Measurements from ENCODE around the gene MBTPS1.

The MBTPS1 gene

GRCh38 chr16:84116720-84117493 lies at the start of gene MBTPS1:
TSS of gene MBTPS1 (minus strand) at chr16:84116942. CDS start at chr16:84101783, 15,159 bp downstream.
- TF ChIP-seq CTCF (IDR thresholded peaks at IDR 0.05), result no peak
- DNase-seq (ENCODE audit: low spot score), result peak; percentile 98
- Histone ChIP-seq H3K4me3 (peak within 1 kb of the TSS; percentile 89), H3K27ac (peak within 1 kb of the TSS; percentile 81 to 94)

GRCh38 chr16:84165746-84166145 lies 49.0 kb upstream of the MBTPS1 start:
- no peak for DNase-seq (ENCODE audit: low spot score)
- TF ChIP-seq CTCF (IDR thresholded peaks at IDR 0.05), result no peak
- H3K27ac ChIP-seq, result no peak overlapping the region
- H3K4me3 ChIP-seq, result no peak overlapping the region

- TF ChIP-seq CTCF (IDR thresholded peaks at IDR 0.05), result no peak
- Histone ChIP-seq H3K27ac (no peak overlapping the region), H3K4me3 (no peak overlapping the region)
- no peak for DNase-seq (ENCODE audit: low spot score)
Measured at GRCh38 chr16:84161801-84162200, 45.1 kb upstream of the MBTPS1 start.

GRCh38 chr16:84161037-84161436 lies 44.3 kb upstream of the MBTPS1 start:
- no peak for DNase-seq (ENCODE audit: low spot score)
- no peak overlapping the region for H3K27ac ChIP-seq
- no peak overlapping the region for H3K4me3 ChIP-seq
- TF ChIP-seq CTCF (IDR thresholded peaks at IDR 0.05), result no peak

- Histone ChIP-seq H3K4me3 (no peak overlapping the region), H3K27ac (no peak overlapping the region)
- no peak for TF ChIP-seq CTCF (IDR thresholded peaks at IDR 0.05)
- DNase-seq (ENCODE audit: low spot score), result no peak
Measured at GRCh38 chr16:84159800-84160199, 43.1 kb upstream of the MBTPS1 start.

- Histone ChIP-seq H3K4me3 (no peak overlapping the region), H3K27ac (no peak overlapping the region)
- no peak for TF ChIP-seq CTCF (IDR thresholded peaks at IDR 0.05)
- DNase-seq (ENCODE audit: low spot score), result no peak
Measured at GRCh38 chr16:84159007-84159406, 42.3 kb upstream of the MBTPS1 start.

- Histone ChIP-seq H3K4me3 (no peak overlapping the region), H3K27ac (no peak overlapping the region)
- TF ChIP-seq CTCF (IDR thresholded peaks at IDR 0.05), result no peak
- DNase-seq (ENCODE audit: low spot score), result no peak
Measured at GRCh38 chr16:84156342-84156784, 39.6 kb upstream of the MBTPS1 start.
